Large intestine (tissue), 3 donors: ENCODE results near the gene OLR1. TPM values are rescaled to one million over a fixed set of nuclear protein-coding genes. Genes with fewer than 3 reads are reported as not detected.
"Not testable (repeated sequence)": the region's sequence is repeated elsewhere in the genome, so short reads cannot be mapped to it uniquely, and the experiment has no call there.

Experiments used
- DNase-seq, 2 donors: peaks; one replicate each; pipeline versions ENCODE4 v3.0.0 to v3.0.0-alpha.2; 2013
- H3K27ac ChIP-seq: one replicate; pipeline ENCODE4 v1.5.1; 2013; ENCODE audit warnings: low read length
- H3K27me3 ChIP-seq: 2 replicates; pipeline ENCODE4 v1.6.1; 2013; ENCODE audit warnings: low read length; ENCODE audit not compliant: control insufficient read depth, insufficient read depth
- H3K36me3 ChIP-seq: 2 replicates; pipeline ENCODE4 v1.6.1; 2013; ENCODE audit warnings: low read length; ENCODE audit not compliant: control insufficient read depth, insufficient read depth
- H3K4me1 ChIP-seq: one replicate; pipeline ENCODE4 v1.6.1; 2013; ENCODE audit warnings: low read length; ENCODE audit not compliant: control insufficient read depth, insufficient read depth
- H3K4me3 ChIP-seq: one replicate; pipeline ENCODE4 v1.5.1; 2013; ENCODE audit warnings: low read length
- H3K9me3 ChIP-seq: one replicate; pipeline ENCODE4 v1.6.1; 2013; ENCODE audit warnings: mild to moderate bottlenecking, low read depth, low read length, moderate library complexity; ENCODE audit not compliant: control insufficient read depth
- WGBS: methylation state at CpG from one replicate; pipeline ENCODE4 v1.1.5; 2013; ENCODE audit warnings: low lambda C conversion rate; ENCODE audit not compliant: insufficient coverage; 5-methylcytosine and 5-hydroxymethylcytosine counted together
- polyA plus RNA-seq: library from polyadenylated mRNA; unstranded; fragments of 120-200 nt; gene quantifications from one replicate; pipeline ENCODE4 v1.2.1, GENCODE V29; 2013

The OLR1 gene
- polyA plus RNA-seq, 1 donor, result 2.6 TPM

GRCh38 chr12:10190558-10191388, 18.8 kb upstream of the OLR1 start:
- 36% methylated on average over 2 of the region's 13 CpGs for WGBS
- DNase-seq, result peak; percentile 50 to 64
- Histone ChIP-seq H3K4me1 (peaks cover 3% of the 10 kb centered on the region), H3K4me3 (no peak overlapping the region), H3K27me3 (no peaks in the 10 kb centered on the region), H3K36me3 (no peaks in the 10 kb centered on the region), H3K9me3 (no peaks in the 10 kb centered on the region), H3K27ac (no peak overlapping the region)

- Histone ChIP-seq H3K27ac (no peak overlapping the region), H3K36me3 (no peaks in the 10 kb centered on the region), H3K27me3 (no peaks in the 10 kb centered on the region), H3K9me3 (no peaks in the 10 kb centered on the region), H3K4me1 (peaks cover 3% of the 10 kb centered on the region), H3K4me3 (no peak overlapping the region)
- no peak for DNase-seq
- no CpG with 5 or more reads among the region's 5 CpGs for WGBS
These were observed 17.7 kb upstream of the OLR1 start for GRCh38 chr12:10189653-10190052.

DNA sequence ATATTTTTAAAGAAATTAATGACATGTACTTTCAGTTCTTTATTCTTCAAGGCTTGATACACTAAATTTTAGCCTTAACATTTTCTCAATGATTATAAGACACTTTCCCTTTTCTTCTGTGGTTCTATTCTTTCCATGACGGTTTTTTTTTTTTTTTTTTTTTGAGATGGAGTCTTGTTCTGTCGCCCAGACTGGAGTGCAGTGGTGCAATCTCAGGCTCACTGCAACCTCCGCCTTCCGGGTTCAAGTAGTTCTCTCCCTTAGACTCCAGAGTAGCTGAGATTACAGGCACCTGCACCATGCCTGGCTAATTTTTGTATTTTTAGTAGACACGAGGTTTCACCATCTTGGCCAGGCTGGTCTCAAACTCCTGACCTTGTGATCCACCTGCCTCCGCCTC, 15.0 kb upstream of the OLR1 start:
- not testable (repeated sequence) for H3K27ac ChIP-seq, H3K27me3 ChIP-seq, DNase-seq, H3K4me3 ChIP-seq, H3K36me3 ChIP-seq, H3K9me3 ChIP-seq, H3K4me1 ChIP-seq
- no CpG with 5 or more reads among the region's 6 CpGs for WGBS

DNA sequence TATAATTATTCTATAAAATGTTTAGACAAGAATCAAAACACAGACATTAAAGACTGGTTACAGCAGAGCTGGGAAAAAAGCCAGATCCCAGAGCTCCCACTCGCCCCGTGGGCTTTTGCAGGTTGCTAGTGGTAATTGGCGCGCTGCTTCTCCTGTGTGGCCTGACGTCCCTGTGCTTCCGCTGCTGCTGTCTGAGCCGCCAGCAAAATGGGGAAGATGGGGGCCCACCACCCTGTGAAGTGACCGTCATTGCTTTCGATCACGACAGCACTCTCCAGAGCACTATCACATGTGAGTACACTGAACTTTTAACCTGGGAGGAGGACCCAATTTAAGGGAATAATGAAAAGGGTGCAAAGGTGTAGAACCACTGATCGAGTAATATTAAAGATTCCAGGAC, 14.4 kb upstream of the OLR1 start:
- peak; percentile 19 to 36 for DNase-seq
- H3K36me3 ChIP-seq, result no peaks in the 10 kb centered on the region
- no peaks in the 10 kb centered on the region for H3K27me3 ChIP-seq
- H3K4me1 ChIP-seq, result peaks cover 3% of the 10 kb centered on the region
- H3K9me3 ChIP-seq, result no peaks in the 10 kb centered on the region
- WGBS, result no CpG with 5 or more reads among the region's 11 CpGs
- H3K27ac ChIP-seq, result no peak overlapping the region
- H3K4me3 ChIP-seq, result no peak overlapping the region

- Histone ChIP-seq H3K4me3 (no peak overlapping the region), H3K27me3 (no peaks in the 10 kb centered on the region), H3K27ac (peak overlapping the region; percentile 53), H3K36me3 (no peaks in the 10 kb centered on the region), H3K9me3 (no peaks in the 10 kb centered on the region), H3K4me1 (peaks cover 3% of the 10 kb centered on the region)
- 100% methylated on average over 1 of the region's 7 CpGs for WGBS
- peak in 1 of 2 donors; percentile 27 for DNase-seq
These were observed 12.4 kb upstream of the OLR1 start for GRCh38 chr12:10184261-10184843.

- Histone ChIP-seq H3K27me3 (no peaks in the 10 kb centered on the region), H3K27ac (no peak overlapping the region), H3K36me3 (no peaks in the 10 kb centered on the region), H3K9me3 (no peaks in the 10 kb centered on the region), H3K4me3 (no peak overlapping the region), H3K4me1 (peaks cover 3% of the 10 kb centered on the region)
- DNase-seq, result no peak
- no CpG with 5 or more reads among the region's 5 CpGs for WGBS
These were observed 10.6 kb upstream of the OLR1 start for GRCh38 chr12:10182354-10183049.

- Histone ChIP-seq H3K9me3 (no peaks in the 10 kb centered on the region), H3K27me3 (no peaks in the 10 kb centered on the region), H3K36me3 (no peaks in the 10 kb centered on the region), H3K4me3 (no peak overlapping the region), H3K27ac (no peak overlapping the region), H3K4me1 (peaks cover 12% of the 10 kb centered on the region)
- no peak for DNase-seq
- WGBS, result 74% methylated on average over 3 of the region's 5 CpGs
These were observed 7.8 kb upstream of the OLR1 start for GRCh38 chr12:10179776-10180181.

DNA sequence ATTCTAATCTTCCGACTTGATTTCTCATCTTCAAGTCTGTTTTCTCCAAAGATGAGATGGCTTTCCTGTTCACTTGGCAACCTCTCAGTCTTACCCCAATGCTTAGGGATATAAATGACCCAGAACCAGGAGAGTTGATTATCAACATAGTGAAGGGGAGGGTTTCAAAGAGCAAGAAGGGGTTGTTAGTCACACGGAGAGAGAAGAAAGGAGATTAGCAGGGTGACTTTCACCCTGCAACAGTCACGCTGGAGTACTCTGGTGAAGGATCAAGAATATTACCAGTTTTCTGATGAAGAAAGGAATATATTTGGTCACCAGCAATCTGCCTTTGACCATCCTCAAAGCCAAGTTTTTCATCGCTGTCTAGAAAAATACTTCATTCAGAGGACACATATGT, 6.9 kb upstream of the OLR1 start, which contains the start of gene TMEM52B:
Gene TMEM52B, plus strand, starts transcription at position 212 of the 400 bp plus-strand sequence. CDS start 543 bp downstream, outside the sequence.
- WGBS, result 80% methylated on average over 2 of the region's 4 CpGs
- DNase-seq, result peak; percentile 51 to 77

GRCh38 chr12:10175846-10176636, 4.1 kb upstream of the OLR1 start:
- DNase-seq, result peak; percentile 90 to 95
- peak overlapping the region; percentile 73 for H3K27ac ChIP-seq
- no peaks in the 10 kb centered on the region for H3K36me3 ChIP-seq
- whole genome bisulfite sequencing, result 30% methylated on average over 2 of the region's 5 CpGs
- peaks cover 12% of the 10 kb centered on the region for H3K4me1 ChIP-seq
- no peak overlapping the region for H3K4me3 ChIP-seq
- no peaks in the 10 kb centered on the region for H3K27me3 ChIP-seq
- no peaks in the 10 kb centered on the region for H3K9me3 ChIP-seq

More for the DNA sequence above, 6.9 kb upstream of the OLR1 start, which contains the start of gene TMEM52B:
- H3K27me3 ChIP-seq, result no peaks in the 10 kb centered on the region
- no peaks in the 10 kb centered on the region for H3K36me3 ChIP-seq
- no peaks in the 10 kb centered on the region for H3K9me3 ChIP-seq
- no peak within 1 kb of the TSS for H3K4me3 ChIP-seq
- no peak within 1 kb of the TSS for H3K27ac ChIP-seq
- H3K4me1 ChIP-seq, result peaks cover 12% of the 10 kb centered on the region
